HUES64 (cell line): Measurements from ENCODE around the gene L3MBTL1.

Source experiments
- H3K27ac ChIP-seq: 2 replicates; pipeline ENCODE4 v1.7.0; 2013; ENCODE audit warnings: low read depth, low read length, inconsistent platforms
- H3K27me3 ChIP-seq: 2 replicates; pipeline ENCODE4 v1.6.1; 2013; ENCODE audit warnings: mild to moderate bottlenecking, low read length; ENCODE audit not compliant: insufficient read depth
- H3K36me3 ChIP-seq: 2 replicates; pipeline ENCODE4 v1.6.1; 2013; ENCODE audit warnings: mild to moderate bottlenecking, low read length; ENCODE audit not compliant: insufficient read depth
- H3K4me1 ChIP-seq: 2 replicates; pipeline ENCODE4 v1.6.1; 2013; ENCODE audit warnings: mild to moderate bottlenecking, low read length, moderate library complexity; ENCODE audit not compliant: insufficient read depth
- H3K4me3 ChIP-seq: 2 replicates; pipeline ENCODE4 v1.5.1; 2013; ENCODE audit warnings: mild to moderate bottlenecking, low read length, moderate library complexity
- H3K9ac ChIP-seq: 2 replicates; pipeline ENCODE4 v1.6.1; 2013; ENCODE audit warnings: mild to moderate bottlenecking, low read depth, low read length
- H3K9me3 ChIP-seq: 2 replicates; pipeline ENCODE4 v1.6.1; 2013; ENCODE audit warnings: low read depth, low read length; ENCODE audit not compliant: insufficient read depth
- WGBS: fragments of 150-250, 120-280 bp; methylation state at CpG from one replicate; pipeline ENCODE4 v1.1.7; 2013; ENCODE audit warnings: missing lambda C conversion rate; 5-methylcytosine and 5-hydroxymethylcytosine counted together

L3MBTL1 gene

GRCh38 chr20:43508604-43509040, 1.1 kb downstream of the L3MBTL1 start:
- H3K27me3 ChIP-seq, result peaks cover 31% of the 10 kb centered on the region
- no peaks in the 10 kb centered on the region for H3K36me3 ChIP-seq
- no peak overlapping the region for H3K27ac ChIP-seq
- peak overlapping the region; percentile 65 for H3K4me3 ChIP-seq
- 39% methylated on average over 11 of the region's 11 CpGs for WGBS
- no peaks in the 10 kb centered on the region for H3K9me3 ChIP-seq
- H3K4me1 ChIP-seq, result 0 out of 2 replicates have a peak, but pooled peaks cover 3% of the 10 kb centered on the region
- H3K9ac ChIP-seq, result no peak overlapping the region

- Histone ChIP-seq H3K27me3 (peaks cover 15% of the 10 kb centered on the region), H3K27ac (no peak overlapping the region), H3K9me3 (no peaks in the 10 kb centered on the region), H3K4me1 (0 out of 2 replicates have a peak, but pooled peaks cover 3% of the 10 kb centered on the region), H3K36me3 (peaks cover 5% of the 10 kb centered on the region; the same call in 1 of the 2 replicates), H3K9ac (no peak overlapping the region), H3K4me3 (no peak overlapping the region)
- 84% methylated on average over 1 of the region's 1 CpG for WGBS
These were observed 4.4 kb downstream of the L3MBTL1 start for GRCh38 chr20:43511879-43512278.

GRCh38 chr20:43513372-43513930, 6.0 kb downstream of the L3MBTL1 start:
- WGBS, result 70% methylated on average over 10 of the region's 10 CpGs

GRCh38 chr20:43513931-43514647, 6.6 kb downstream of the L3MBTL1 start:
- H3K36me3 ChIP-seq, result peaks cover 16% of the 10 kb centered on the region
- peak overlapping the region; percentile 74 for H3K9ac ChIP-seq
- no peaks in the 10 kb centered on the region for H3K27me3 ChIP-seq
- H3K9me3 ChIP-seq, result no peaks in the 10 kb centered on the region
- H3K4me3 ChIP-seq, result peak overlapping the region; percentile 80
- H3K4me1 ChIP-seq, result no peaks in the 10 kb centered on the region
- H3K27ac ChIP-seq, result peak overlapping the region; percentile 67
- 52% methylated on average over 39 of the region's 39 CpGs for WGBS

More at GRCh38 chr20:43513372-43513930, 6.0 kb downstream of the L3MBTL1 start:
- peak overlapping the region; percentile 74 for H3K4me3 ChIP-seq
- peak overlapping the region; percentile 41; the same call in 1 of the 2 replicates for H3K27ac ChIP-seq
- no peaks in the 10 kb centered on the region for H3K9me3 ChIP-seq
- peak overlapping the region; percentile 66 for H3K9ac ChIP-seq
- no peaks in the 10 kb centered on the region for H3K27me3 ChIP-seq
- 0 out of 2 replicates have a peak, but pooled peaks cover 1% of the 10 kb centered on the region for H3K4me1 ChIP-seq
- peaks cover 15% of the 10 kb centered on the region for H3K36me3 ChIP-seq

- Histone ChIP-seq H3K9me3 (no peaks in the 10 kb centered on the region), H3K4me1 (no peaks in the 10 kb centered on the region), H3K9ac (peak overlapping the region; percentile 74), H3K27ac (peak overlapping the region; percentile 67), H3K4me3 (peak overlapping the region; percentile 80), H3K36me3 (peaks cover 16% of the 10 kb centered on the region), H3K27me3 (no peaks in the 10 kb centered on the region)
- 40% methylated on average over 27 of the region's 27 CpGs for WGBS
These were observed 7.1 kb downstream of the L3MBTL1 start for GRCh38 chr20:43514648-43514999.

- Histone ChIP-seq H3K9me3 (peaks cover 5% of the 10 kb centered on the region; the same call in 1 of the 2 replicates), H3K4me1 (no peaks in the 10 kb centered on the region), H3K27me3 (no peaks in the 10 kb centered on the region), H3K36me3 (peaks cover 22% of the 10 kb centered on the region), H3K4me3 (peak overlapping the region; percentile 80), H3K9ac (no peak overlapping the region), H3K27ac (no peak overlapping the region)
- WGBS, result 91% methylated on average over 2 of the region's 2 CpGs
These were observed 8.1 kb downstream of the L3MBTL1 start for GRCh38 chr20:43515628-43516027.

- Histone ChIP-seq H3K9me3 (peaks cover 5% of the 10 kb centered on the region; the same call in 1 of the 2 replicates), H3K9ac (no peak overlapping the region), H3K4me3 (no peak overlapping the region), H3K27me3 (no peaks in the 10 kb centered on the region), H3K27ac (no peak overlapping the region), H3K36me3 (peaks cover 22% of the 10 kb centered on the region), H3K4me1 (no peaks in the 10 kb centered on the region)
- 93% methylated on average over 1 of the region's 1 CpG for WGBS
These were observed 8.8 kb downstream of the L3MBTL1 start for GRCh38 chr20:43516251-43516824.

- Histone ChIP-seq H3K27me3 (no peaks in the 10 kb centered on the region), H3K27ac (no peak overlapping the region), H3K9me3 (peaks cover 5% of the 10 kb centered on the region; the same call in 1 of the 2 replicates), H3K4me1 (no peaks in the 10 kb centered on the region), H3K9ac (no peak overlapping the region), H3K4me3 (no peak overlapping the region), H3K36me3 (peaks cover 22% of the 10 kb centered on the region)
- WGBS, result 96% methylated on average over 1 of the region's 1 CpG
These were observed 12.7 kb downstream of the L3MBTL1 start for GRCh38 chr20:43520074-43520630.

- H3K4me1 ChIP-seq, result no peaks in the 10 kb centered on the region
- H3K27ac ChIP-seq, result no peak overlapping the region
- peaks cover 2% of the 10 kb centered on the region; the same call in 1 of the 2 replicates for H3K9me3 ChIP-seq
- H3K9ac ChIP-seq, result no peak overlapping the region
- H3K36me3 ChIP-seq, result peaks cover 8% of the 10 kb centered on the region; the same call in 1 of the 2 replicates
- WGBS, result 95% methylated on average over 5 of the region's 5 CpGs
- H3K27me3 ChIP-seq, result no peaks in the 10 kb centered on the region
- H3K4me3 ChIP-seq, result no peak overlapping the region
These were observed 17.5 kb downstream of the L3MBTL1 start for GRCh38 chr20:43525021-43525420.

- Histone ChIP-seq H3K4me1 (no peaks in the 10 kb centered on the region), H3K9ac (no peak overlapping the region), H3K4me3 (no peak overlapping the region), H3K27me3 (no peaks in the 10 kb centered on the region), H3K36me3 (peaks cover 11% of the 10 kb centered on the region), H3K9me3 (no peaks in the 10 kb centered on the region), H3K27ac (no peak overlapping the region)
- 93% methylated on average over 8 of the region's 8 CpGs for WGBS
These were observed 20.9 kb downstream of the L3MBTL1 start for GRCh38 chr20:43528258-43528875.
